Breast epithelium (tissue), 3 donors: ENCODE measurements around the gene TMC3.

Experiments
- CTCF ChIP-seq, 3 donors: fragments of 450-650 bp; IDR thresholded peaks; one replicate each; pipeline ENCODE4 v1.5.1; 2016 to 2017; ENCODE audit warnings: antibody characterized with exemption in 3 of 3, mild to moderate bottlenecking in 3 of 3, moderate library complexity in 3 of 3
- POLR2A ChIP-seq: fragments of 450-650 bp; IDR thresholded peaks from one replicate; pipeline ENCODE4 v1.6.1; 2016; ENCODE audit warnings: antibody characterized with exemption, mild to moderate bottlenecking, moderate library complexity

GRCh38 chr15:81362790-81363189 is 11.2 kb downstream of the TMC3 start:
- TF ChIP-seq POLR2A, result no peak
- TF ChIP-seq CTCF (IDR thresholded peaks at IDR 0.05), result no peak
